ENCODE measurements around the gene FAM110C. TPM values are rescaled to one million over a fixed set of nuclear protein-coding genes. Genes with fewer than 3 reads are reported as not detected.
"Not testable (repeated sequence)": the region's sequence is repeated elsewhere in the genome, so short reads cannot be mapped to it uniquely, and the experiment has no call there.

The FAM110C gene
- total and polyA plus RNA-seq, 12 donors: 0.66 to 5.2 (median 2.9) TPM

- no peak for TF ChIP-seq CTCF (IDR thresholded peaks at IDR 0.05)
Measured at GRCh38 chr2:28406-28975, 17.8 kb downstream of the FAM110C start.

GRCh38 chr2:26891-27290 is 19.4 kb downstream of the FAM110C start:
- Histone ChIP-seq H3K27ac (no peak overlapping the region), H3K4me1 (no peaks in the 10 kb centered on the region), H3K4me3 (no peak overlapping the region), H3K27me3 (peaks cover 0 to 44% (median 11%) of the 10 kb centered on the region in 7 donors), H3K36me3 (no peaks in the 10 kb centered on the region), H3K9me3 (no peaks in the 10 kb centered on the region)
- ATAC-seq: no peak
- no peak for DNase-seq
- 56 to 66% methylated on average over 4 of the region's 4 CpGs for WGBS, 2 donors
- no peak for TF ChIP-seq CTCF (IDR thresholded peaks at IDR 0.05)
- intact Hi-C loops (cut with DNase I): no loop called here

More at GRCh38 chr2:28406-28975, 17.8 kb downstream of the FAM110C start:
- ATAC-seq (no peak), DNase-seq (no peak)
- H3K36me3 ChIP-seq: no peaks in the 10 kb centered on the region
- H3K27ac ChIP-seq: no peak overlapping the region
- peaks cover 0 to 4% (median 0%) of the 10 kb centered on the region in 9 donors for H3K4me1 ChIP-seq
- peaks cover 0 to 31% (median 5%) of the 10 kb centered on the region in 7 donors for H3K27me3 ChIP-seq
- intact Hi-C loops (cut with DNase I): no loop called here
- no peaks in the 10 kb centered on the region for H3K9me3 ChIP-seq
- H3K4me3 ChIP-seq: no peak overlapping the region
- WGBS, 2 donors: 60 to 69% methylated on average over 5 of the region's 5 CpGs

GRCh38 chr2:25543-25942 is 20.8 kb downstream of the FAM110C start:
- no peaks in the 10 kb centered on the region for H3K4me1 ChIP-seq
- TF ChIP-seq CTCF (IDR thresholded peaks at IDR 0.05): no peak
- WGBS, 2 donors: 77 to 83% methylated on average over 4 of the region's 4 CpGs
- DNase-seq (no peak), ATAC-seq (no peak)
- H3K36me3 ChIP-seq: no peaks in the 10 kb centered on the region
- no peaks in the 10 kb centered on the region for H3K9me3 ChIP-seq
- H3K27ac ChIP-seq: no peak overlapping the region
- H3K27me3 ChIP-seq: peaks cover 0 to 44% (median 11%) of the 10 kb centered on the region in 7 donors
- no peak overlapping the region for H3K4me3 ChIP-seq
- intact Hi-C loops (cut with DNase I): no loop called here

GRCh38 chr2:24591-24990 is 21.7 kb downstream of the FAM110C start:
- H3K4me1 ChIP-seq; H3K4me3 ChIP-seq; H3K9me3 ChIP-seq; H3K36me3 ChIP-seq; H3K27ac ChIP-seq; intact Hi-C loops (cut with DNase I); ATAC-seq; DNase-seq: not testable (repeated sequence)
- WGBS, 2 donors: 62 to 70% methylated on average over 4 of the region's 4 CpGs
- H3K27me3 ChIP-seq: peaks cover 0 to 44% (median 11%) of the 10 kb centered on the region in 7 donors

- Histone ChIP-seq H3K36me3 (no peaks in the 10 kb centered on the region), H3K27me3 (peaks cover 0 to 44% (median 11%) of the 10 kb centered on the region in 7 donors), H3K4me3 (no peak overlapping the region), H3K27ac (no peak overlapping the region), H3K4me1 (no peaks in the 10 kb centered on the region), H3K9me3 (no peaks in the 10 kb centered on the region)
- ATAC-seq: no peak
- DNase-seq: no peak
- no peak for TF ChIP-seq CTCF (IDR thresholded peaks at IDR 0.05)
- intact Hi-C loops (cut with DNase I): no loop called here
Measured at GRCh38 chr2:24107-24506, 22.2 kb downstream of the FAM110C start.

Data from heart right ventricle (tissue), 16 donors.